Measurements from ENCODE around the gene PPIE. TPM values are rescaled to one million over a fixed set of nuclear protein-coding genes. Genes with fewer than 3 reads are reported as not detected.
A peak's percentile ranks its signal among the peaks of the same experiment; 100 is the strongest.
"Not testable (repeated sequence)": the region's sequence is repeated elsewhere in the genome, so short reads cannot be mapped to it uniquely, and the experiment has no call there.

PPIE gene
- total RNA-seq, 1 donor from 2014 or later: 26.4 TPM

DNA sequence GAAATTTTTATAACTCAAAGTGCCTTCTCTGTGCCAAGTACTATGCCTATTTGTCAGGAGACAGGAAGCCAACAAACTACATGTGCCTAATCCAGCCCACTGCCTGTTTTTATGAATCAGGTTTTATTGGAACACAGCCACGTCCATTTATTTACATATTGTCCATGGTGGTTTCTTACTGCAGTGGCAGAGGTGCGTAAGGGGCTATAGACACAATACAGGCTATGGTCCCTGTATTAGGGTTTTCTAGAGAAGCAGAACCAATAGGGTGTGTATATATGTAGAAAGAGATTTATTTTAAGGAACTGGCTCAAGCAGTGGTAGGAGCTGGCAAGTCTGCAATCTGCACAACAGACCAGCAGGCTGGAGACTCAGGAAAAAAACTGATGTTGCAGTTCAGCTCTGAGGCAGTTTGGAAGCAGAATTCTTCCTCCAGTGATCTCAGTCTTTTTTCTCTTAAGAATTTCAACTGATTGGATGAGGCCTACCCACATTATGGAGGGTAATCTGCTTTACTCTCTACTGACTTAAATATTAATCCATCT lies 15.4 kb downstream of the PPIE start:
- no peak for DNase-seq (ENCODE audit: low spot score)
- intact Hi-C loops (cut with DNase I): no loop called here

GRCh38 chr1:39754906-39755504 lies 16.3 kb downstream of the PPIE start:
- intact Hi-C loops (cut with DNase I): no loop called here
- DNase-seq (ENCODE audit: low spot score): no peak

DNA sequence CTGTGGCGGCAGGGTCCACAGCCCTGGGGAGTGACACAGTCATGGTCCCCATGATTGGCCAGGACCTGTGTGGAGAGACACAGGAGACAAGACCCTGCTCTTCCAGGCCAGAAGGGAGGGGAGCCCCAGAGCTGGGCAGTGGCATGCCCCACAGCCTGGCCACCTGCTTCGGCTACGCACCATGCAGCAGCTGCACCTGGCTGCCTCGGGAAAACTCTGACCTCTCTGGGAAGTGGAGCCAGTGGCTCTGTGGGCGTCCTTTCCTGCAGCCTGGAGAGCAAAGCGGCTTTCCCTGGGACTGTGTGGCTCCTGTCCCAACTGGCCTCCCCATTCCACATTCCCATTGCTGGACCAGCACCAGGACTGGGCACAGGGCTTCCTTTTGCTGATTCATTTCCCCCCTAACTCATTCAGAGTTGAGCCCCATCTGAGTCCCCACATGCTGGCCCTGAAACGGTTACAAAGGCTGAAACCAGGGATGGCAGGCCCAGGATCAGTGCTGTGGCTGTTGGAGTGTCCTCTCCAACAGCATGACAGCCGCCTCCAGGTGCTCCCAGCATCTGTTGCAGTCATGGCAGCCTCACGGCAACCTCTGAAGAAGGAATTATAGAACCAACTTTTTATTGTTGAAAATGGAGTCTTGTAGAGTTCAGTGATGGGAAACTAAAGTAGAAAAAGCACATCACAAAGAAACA lies 17.4 kb downstream of the PPIE start:
- intact Hi-C loops (cut with DNase I): no loop called here
- DNase-seq (ENCODE audit: low spot score): no peak

GRCh38 chr1:39757501-39757900 lies 18.8 kb downstream of the PPIE start:
- intact Hi-C loops (cut with DNase I): no loop called here
- DNase-seq (ENCODE audit: low spot score): no peak

DNA sequence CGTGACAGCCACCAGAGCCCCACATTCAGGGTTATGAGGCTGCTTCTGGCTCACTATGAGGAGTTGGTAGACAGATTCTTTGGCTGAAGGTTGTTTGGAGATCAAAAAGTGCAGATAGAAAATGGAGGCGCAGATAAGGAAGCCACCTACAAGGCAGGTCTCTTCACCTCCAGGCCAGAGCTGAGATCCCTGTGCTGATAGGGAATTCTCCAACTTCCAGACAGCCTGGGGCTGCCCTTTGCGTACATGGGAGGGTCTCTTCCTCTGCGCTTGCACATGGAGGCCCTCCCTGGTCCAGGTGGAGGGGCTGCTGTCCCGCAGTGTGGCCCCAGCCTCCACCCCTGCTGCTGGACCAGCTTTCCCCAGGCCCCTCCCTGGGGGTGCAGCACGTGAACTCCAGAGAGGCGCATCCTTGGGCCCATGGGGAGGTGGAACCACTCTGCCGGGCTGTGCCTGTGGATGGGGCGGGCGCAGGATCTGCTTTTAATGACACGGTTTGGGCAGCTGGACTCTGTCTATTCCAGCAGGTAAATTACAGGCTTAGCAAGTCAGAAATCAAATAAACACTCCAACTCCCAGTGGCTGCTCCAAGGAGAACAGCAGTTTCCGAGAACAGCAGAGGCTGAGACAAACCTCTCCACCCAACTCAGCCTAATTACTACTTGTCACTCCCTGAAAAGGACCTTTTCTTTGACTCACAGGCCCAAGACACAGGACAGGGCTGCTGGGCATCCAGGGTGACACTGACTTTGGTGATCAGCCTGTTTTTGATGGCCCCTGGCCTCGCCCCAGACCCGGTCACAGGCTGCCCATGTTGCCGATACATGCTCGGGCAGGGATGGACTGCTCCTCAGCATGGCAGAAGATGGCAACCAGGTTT lies 20.1 kb downstream of the PPIE start:
- no peak for DNase-seq (ENCODE audit: low spot score)
- intact Hi-C loops (cut with DNase I): no loop called here

DNA sequence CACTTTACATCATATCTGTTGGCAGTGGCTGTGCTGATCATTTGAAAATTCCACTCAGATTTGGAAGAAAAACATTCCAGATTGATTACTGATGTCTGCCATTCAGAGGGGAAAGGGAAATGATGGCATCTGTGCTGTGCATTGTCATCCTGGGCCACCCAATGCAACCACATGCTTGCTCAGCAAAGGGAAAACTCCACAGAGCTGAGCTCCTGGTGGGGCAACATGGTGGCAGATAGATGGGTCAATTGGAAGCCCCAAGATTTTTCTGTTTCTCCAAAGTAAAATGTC lies 20.7 kb downstream of the PPIE start:
- intact Hi-C loops (cut with DNase I): no loop called here
- no peak for DNase-seq (ENCODE audit: low spot score)

DNA sequence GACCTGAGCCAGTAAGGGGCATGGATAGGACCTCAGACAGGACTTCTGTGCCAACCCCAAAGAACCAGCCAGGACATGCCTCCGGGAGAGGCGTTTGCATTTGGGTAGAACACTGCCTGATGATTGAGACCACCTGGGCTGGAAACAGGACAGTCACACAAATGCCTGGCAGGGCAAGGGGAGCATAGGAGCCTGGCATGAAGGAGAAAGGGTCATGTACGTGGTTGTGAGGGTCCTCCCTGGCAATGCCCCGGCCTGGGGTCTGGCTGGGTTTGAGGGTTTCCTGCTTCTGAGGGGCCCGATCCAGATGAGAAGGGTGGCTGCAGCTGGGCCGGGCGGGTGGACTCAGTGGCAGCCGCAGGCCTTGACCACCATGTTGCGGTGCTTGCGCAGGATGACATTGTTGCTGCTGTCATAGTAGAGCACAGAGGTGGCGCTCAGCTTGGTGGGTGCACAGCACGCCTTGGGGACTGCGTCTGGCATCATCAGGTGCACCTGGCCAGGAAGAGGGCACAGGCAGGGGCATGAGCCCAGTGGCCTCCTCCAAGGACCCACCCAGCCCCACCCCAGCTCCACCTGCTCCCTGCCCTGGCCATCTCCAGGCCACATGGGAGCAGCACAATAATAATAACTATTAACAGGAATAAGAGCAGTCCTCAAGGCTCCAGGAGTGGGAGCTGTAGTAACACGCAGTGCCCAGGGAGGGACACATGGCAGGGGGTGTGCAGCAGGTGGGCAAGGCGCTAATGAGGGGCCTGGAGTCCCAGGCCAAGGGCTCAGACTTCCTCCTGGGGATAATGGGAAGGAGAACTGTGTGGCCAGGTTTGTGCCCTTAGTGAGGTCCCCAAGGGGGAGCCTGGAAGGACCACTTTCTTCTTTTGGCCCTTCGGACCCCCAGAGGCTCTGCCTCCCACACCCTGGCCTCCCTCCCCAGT lies 21.7 kb downstream of the PPIE start:
- intact Hi-C loops (cut with DNase I): no loop called here
- no peak for DNase-seq (ENCODE audit: low spot score)

- intact Hi-C loops (cut with DNase I): no loop called here
- DNase-seq (ENCODE audit: low spot score): no peak
Measured at GRCh38 chr1:39761016-39761415, 22.3 kb downstream of the PPIE start.

DNA sequence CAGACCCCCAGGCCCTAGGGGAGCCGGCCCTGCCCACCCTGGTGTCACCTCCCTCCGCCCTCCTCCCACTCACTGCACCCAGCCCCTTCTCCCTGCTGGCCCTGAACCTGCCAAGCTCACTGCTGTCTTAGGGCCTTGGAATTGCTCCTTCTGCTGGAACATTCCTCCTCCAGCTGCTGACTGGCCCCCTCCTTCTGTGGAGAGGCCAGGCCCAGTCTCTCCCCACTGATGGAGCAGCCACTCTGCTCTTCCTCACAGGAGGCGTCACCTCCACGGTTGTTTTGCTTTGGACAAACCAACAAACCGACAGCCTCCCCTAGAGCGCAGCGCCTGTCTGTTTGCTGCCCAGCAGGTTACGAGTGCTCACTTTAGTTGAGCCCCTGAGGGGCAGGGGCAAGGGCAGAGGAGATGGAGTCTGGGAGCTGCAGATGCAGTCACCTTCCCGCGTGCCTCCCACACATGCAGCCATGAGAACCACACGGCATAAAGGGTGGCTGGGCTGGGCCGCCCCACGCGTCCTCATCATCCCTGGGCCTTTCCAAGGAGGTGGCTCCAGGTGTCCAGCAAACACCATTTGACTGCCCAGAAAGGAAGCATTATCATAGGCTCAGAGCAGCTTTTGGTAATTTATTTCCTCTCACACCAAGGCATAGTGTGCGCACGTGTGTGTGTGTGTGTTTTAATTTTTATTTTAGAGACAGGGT lies 23.0 kb downstream of the PPIE start:
- intact Hi-C loops (cut with DNase I): no loop called here
- no peak for DNase-seq (ENCODE audit: low spot score)

DNA sequence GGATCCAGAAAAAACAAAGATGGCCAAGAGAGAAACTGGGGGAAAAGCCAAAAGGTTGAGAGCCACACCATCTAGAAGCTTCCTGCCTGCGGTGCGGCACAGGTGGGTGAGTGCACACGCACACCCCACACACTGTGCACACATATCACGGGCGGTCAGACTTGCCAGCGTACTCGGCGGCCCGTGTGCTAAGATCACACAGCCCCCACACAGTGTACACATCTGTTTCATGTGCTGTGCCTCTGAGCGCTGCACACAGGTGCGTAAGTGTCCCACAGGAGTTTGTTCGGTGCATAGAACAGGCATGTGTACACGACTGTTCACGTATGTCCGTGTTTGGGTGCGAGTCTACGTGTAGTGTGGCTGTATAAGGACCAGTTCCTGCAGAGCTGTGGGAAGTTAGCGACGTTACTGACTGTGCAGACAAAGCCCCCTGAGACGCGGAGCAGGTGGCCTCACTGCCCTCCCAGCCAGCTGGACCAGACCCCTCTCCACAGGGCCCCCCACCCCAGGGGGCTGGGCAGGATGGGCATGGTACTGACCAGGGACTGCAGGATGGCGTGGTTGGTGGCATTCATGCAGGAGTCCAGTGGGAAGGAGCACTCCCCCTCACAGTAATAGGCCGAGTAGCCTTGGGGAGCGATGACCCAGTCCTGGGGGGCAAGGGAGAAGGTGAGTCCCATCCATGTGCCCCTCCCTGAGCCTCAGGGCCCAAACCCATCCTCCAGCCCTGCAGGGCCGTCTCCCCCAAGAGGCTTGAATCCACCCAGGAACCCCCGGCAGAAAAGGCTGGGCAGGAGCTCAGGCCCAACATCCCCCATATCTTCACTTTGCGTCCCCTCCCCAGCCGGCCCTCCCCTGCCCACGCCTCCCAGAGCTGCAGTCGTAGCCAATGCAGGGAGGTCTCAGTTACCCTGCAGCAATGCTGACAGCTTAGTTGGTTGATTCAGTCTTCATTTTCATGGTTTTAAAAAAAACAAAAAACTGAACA lies 24.2 kb downstream of the PPIE start:
- DNase-seq (ENCODE audit: low spot score): no peak
- intact Hi-C loops (cut with DNase I): no loop called here

GRCh38 chr1:39763619-39764374 lies 25.1 kb downstream of the PPIE start:
- intact Hi-C loops (cut with DNase I); DNase-seq (ENCODE audit: low spot score): not testable (repeated sequence)

DNA sequence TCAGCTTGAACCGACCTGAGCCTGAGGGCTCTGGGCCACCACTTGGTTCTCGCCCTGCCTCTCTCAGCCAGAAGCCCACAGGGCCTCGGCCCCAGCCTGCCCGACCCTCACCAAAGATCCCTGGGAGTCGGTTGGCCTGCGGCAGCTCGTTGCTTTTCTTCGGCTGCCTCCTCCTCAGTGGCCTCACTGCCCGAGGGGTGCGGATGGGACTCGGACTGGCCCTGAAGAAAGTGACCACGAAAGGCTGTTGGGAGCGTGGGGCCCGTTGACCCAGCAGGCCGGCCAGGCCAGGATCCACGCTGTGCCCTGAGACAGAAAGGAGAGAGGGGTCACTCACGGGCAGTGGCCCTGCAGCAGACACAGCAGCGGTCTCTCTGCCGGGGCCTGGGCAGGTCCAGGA lies 25.8 kb downstream of the PPIE start:
- intact Hi-C loops (cut with DNase I); DNase-seq (ENCODE audit: low spot score): not testable (repeated sequence)

DNA sequence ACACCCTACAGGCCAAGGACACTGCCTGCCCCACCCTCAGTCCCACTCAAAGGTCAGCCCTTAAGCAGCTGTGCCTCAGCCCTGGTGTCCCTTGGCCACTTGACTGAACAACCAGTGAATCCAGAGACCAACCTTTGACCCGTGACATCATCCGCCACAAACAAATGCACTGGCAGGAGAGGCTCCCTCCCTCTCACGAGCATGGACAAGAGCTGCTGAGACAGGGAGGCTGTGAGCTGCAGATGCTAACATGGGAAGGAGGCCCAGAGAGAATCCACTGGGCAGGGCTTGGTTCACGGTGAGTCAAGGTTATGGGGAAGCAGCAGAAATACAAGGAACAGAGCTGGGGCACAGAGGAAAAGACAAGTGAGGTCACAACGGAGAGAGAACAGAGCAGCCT lies 27.8 kb downstream of the PPIE start:
- intact Hi-C loops (cut with DNase I); DNase-seq (ENCODE audit: low spot score): not testable (repeated sequence)

- intact Hi-C loops (cut with DNase I): not testable (repeated sequence)
- peak; percentile 35 for DNase-seq (ENCODE audit: low spot score)
Measured at GRCh38 chr1:39769502-39769901, 30.8 kb downstream of the PPIE start.

- intact Hi-C loops (cut with DNase I); DNase-seq (ENCODE audit: low spot score): not testable (repeated sequence)
Measured at GRCh38 chr1:39770100-39771021, 31.7 kb downstream of the PPIE start.

GRCh38 chr1:39771022-39771532 lies 32.4 kb downstream of the PPIE start, which contains the start of gene OXCT2:
TSS of gene OXCT2 (minus strand) at chr1:39771348. CDS start at chr1:39771255, 93 bp downstream.
- intact Hi-C loops (cut with DNase I); DNase-seq (ENCODE audit: low spot score): not testable (repeated sequence)
